Skeletal muscle tissue (tissue), 4 donors: ENCODE results near the gene PARS2. TPM values are rescaled to one million over a fixed set of nuclear protein-coding genes. Genes with fewer than 3 reads are reported as not detected.

Experiments used
- H3K27ac ChIP-seq: one replicate; pipeline ENCODE4 v1.7.0; 2013; ENCODE audit warnings: mild to moderate bottlenecking, low read depth, low read length, inconsistent platforms
- H3K27me3 ChIP-seq, 3 donors: one replicate each; pipeline ENCODE4 v1.7.0; 2013; ENCODE audit warnings: low read length in 3 of 3; ENCODE audit not compliant: control insufficient read depth in 3 of 3, insufficient read depth in 3 of 3
- H3K36me3 ChIP-seq, 3 donors: one replicate each; pipeline ENCODE4 v1.7.0; 2013; ENCODE audit warnings: low read length in 3 of 3; ENCODE audit not compliant: control insufficient read depth in 3 of 3, insufficient read depth in 3 of 3
- H3K4me1 ChIP-seq, 3 donors: one replicate each; pipeline ENCODE4 v1.7.0; 2013; ENCODE audit warnings: low read length in 3 of 3, mild to moderate bottlenecking in 3 of 3; ENCODE audit not compliant: control insufficient read depth in 3 of 3, insufficient read depth in 3 of 3
- H3K4me3 ChIP-seq, 3 donors: one replicate each; pipeline ENCODE4 v1.7.0; 2013; ENCODE audit warnings: low read length in 3 of 3
- H3K9ac ChIP-seq, 3 donors: one replicate each; pipeline ENCODE4 v1.7.0; 2013; ENCODE audit warnings: low read length in 3 of 3, mild to moderate bottlenecking in 3 of 3, moderate library complexity in 2 of 3, low read depth in 1 of 3
- H3K9me3 ChIP-seq, 3 donors: one replicate each; pipeline ENCODE4 v1.7.0; 2013; ENCODE audit warnings: low read length in 3 of 3; ENCODE audit not compliant: control insufficient read depth in 3 of 3
- total RNA-seq: library from RNA; depleted of rRNA; stranded (reverse); fragments of >200 nt; gene quantifications from one replicate; pipeline ENCODE4 v1.2.3, GENCODE V29; 2014
- donor health status: Osteomylitis.

The PARS2 gene
- total RNA-seq, 1 donor from 2014 or later: 5.2 TPM

GRCh38 chr1:54808443-54809207 is 44.3 kb upstream of the PARS2 start:
- Histone ChIP-seq H3K4me3 (no peak overlapping the region), H3K36me3 (no peaks in the 10 kb centered on the region), H3K27me3 (peaks cover 0 to 4% (median 4%) of the 10 kb centered on the region in 3 donors), H3K4me1 (peaks cover 0 to 6% (median 3%) of the 10 kb centered on the region in 3 donors), H3K27ac (no peak overlapping the region), H3K9ac (no peak overlapping the region), H3K9me3 (no peaks in the 10 kb centered on the region)

GRCh38 chr1:54807756-54808155 is 43.4 kb upstream of the PARS2 start:
- no peaks in the 10 kb centered on the region for H3K36me3 ChIP-seq
- no peak overlapping the region for H3K9ac ChIP-seq
- no peaks in the 10 kb centered on the region for H3K9me3 ChIP-seq
- H3K4me3 ChIP-seq: no peak overlapping the region
- H3K27me3 ChIP-seq: peaks cover 0 to 10% (median 4%) of the 10 kb centered on the region in 3 donors
- no peak overlapping the region for H3K27ac ChIP-seq
- H3K4me1 ChIP-seq: peaks cover 0 to 6% (median 3%) of the 10 kb centered on the region in 3 donors

- Histone ChIP-seq H3K36me3 (no peaks in the 10 kb centered on the region), H3K9me3 (no peaks in the 10 kb centered on the region), H3K27me3 (peaks cover 0 to 10% (median 4%) of the 10 kb centered on the region in 3 donors), H3K9ac (no peak overlapping the region), H3K4me3 (no peak overlapping the region), H3K27ac (no peak overlapping the region), H3K4me1 (peaks cover 0 to 6% (median 3%) of the 10 kb centered on the region in 3 donors)
Observed at GRCh38 chr1:54806931-54807611, 42.7 kb upstream of the PARS2 start.

GRCh38 chr1:54805981-54806381 is 41.7 kb upstream of the PARS2 start:
- Histone ChIP-seq H3K4me1 (peaks cover 6 to 13% (median 6%) of the 10 kb centered on the region in 3 donors), H3K27ac (no peak overlapping the region), H3K36me3 (no peaks in the 10 kb centered on the region), H3K4me3 (no peak overlapping the region), H3K9me3 (no peaks in the 10 kb centered on the region), H3K27me3 (peaks cover 11 to 20% (median 14%) of the 10 kb centered on the region in 3 donors), H3K9ac (no peak overlapping the region)

- Histone ChIP-seq H3K9ac (no peak overlapping the region), H3K9me3 (no peaks in the 10 kb centered on the region), H3K27me3 (peaks cover 12 to 24% (median 16%) of the 10 kb centered on the region in 3 donors), H3K27ac (no peak overlapping the region), H3K4me1 (peaks cover 7 to 16% (median 8%) of the 10 kb centered on the region in 3 donors), H3K36me3 (no peaks in the 10 kb centered on the region), H3K4me3 (no peak overlapping the region)
Observed at GRCh38 chr1:54805466-54805865, 41.1 kb upstream of the PARS2 start.

GRCh38 chr1:54804471-54805132 is 40.3 kb upstream of the PARS2 start:
- Histone ChIP-seq H3K27me3 (peaks cover 12 to 24% (median 18%) of the 10 kb centered on the region in 3 donors), H3K36me3 (no peaks in the 10 kb centered on the region), H3K9ac (no peak overlapping the region), H3K27ac (no peak overlapping the region), H3K4me3 (no peak overlapping the region), H3K4me1 (peaks cover 5 to 16% (median 8%) of the 10 kb centered on the region in 3 donors), H3K9me3 (no peaks in the 10 kb centered on the region)

- peaks cover 12 to 28% (median 18%) of the 10 kb centered on the region in 3 donors for H3K27me3 ChIP-seq
- H3K9ac ChIP-seq: no peak overlapping the region
- peaks cover 5 to 16% (median 8%) of the 10 kb centered on the region in 3 donors for H3K4me1 ChIP-seq
- no peak overlapping the region for H3K27ac ChIP-seq
- H3K9me3 ChIP-seq: no peaks in the 10 kb centered on the region
- no peak overlapping the region for H3K4me3 ChIP-seq
- H3K36me3 ChIP-seq: no peaks in the 10 kb centered on the region
Observed at GRCh38 chr1:54803761-54804470, 39.6 kb upstream of the PARS2 start.

GRCh38 chr1:54800899-54801759 is 36.8 kb upstream of the PARS2 start, which contains the start of gene TTC22:
Gene TTC22, minus strand, starts transcription at chr1:54801323. Its CDS starts 160 bp downstream, at chr1:54801163.
- Histone ChIP-seq H3K27ac (no peak within 1 kb of the TSS), H3K9ac (peak within 1 kb of the TSS; percentile 16 to 32 (median 27)), H3K36me3 (no peaks in the 10 kb centered on the region), H3K27me3 (peaks cover 12 to 28% (median 20%) of the 10 kb centered on the region in 3 donors), H3K4me3 (peak within 1 kb of the TSS in 2 of 3 donors; percentile 29 to 43), H3K9me3 (no peaks in the 10 kb centered on the region), H3K4me1 (peaks cover 5 to 16% (median 8%) of the 10 kb centered on the region in 3 donors)
